AG04450 (cell line): Measurements from ENCODE around the gene AP1M2. TPM values are rescaled to one million over a fixed set of nuclear protein-coding genes. Genes with fewer than 3 reads are reported as not detected.

Experiments used
- CTCF ChIA-PET: fragments of 300-600, 350-600 bp; formaldehyde crosslinking; extraction: SDS; loops from one replicate; lab custom pipeline; 2022; ENCODE audit warnings: antibody characterized with exemption, inconsistent platforms; lab: Charles Lee
- POLR2A ChIA-PET: fragments of 350-600 bp; formaldehyde crosslinking; extraction: SDS; loops from one replicate; lab custom pipeline; 2021; ENCODE audit warnings: antibody characterized with exemption, inconsistent platforms; lab: Yijun Ruan, JAX
- DNase-seq: peaks from one replicate; pipeline ENCODE4 v3.0.0-alpha.2; 2011; ENCODE audit warnings: low read depth, low spot score
- H3K27ac ChIP-seq: one replicate; pipeline ENCODE4 v1.5.1; 2012; ENCODE audit warnings: low read depth, low read length, control low read depth
- H3K27me3 ChIP-seq: one replicate; pipeline ENCODE4 v1.6.0; 2012; ENCODE audit warnings: low read length; ENCODE audit not compliant: control insufficient read depth, insufficient read depth
- H3K4me3 ChIP-seq: 2 replicates; pipeline ENCODE4 v1.5.1; 2011; ENCODE audit warnings: mild to moderate bottlenecking, low read depth, low read length, control low read depth
- H3K9me3 ChIP-seq: 2 replicates; pipeline ENCODE4 v1.5.1; 2012; ENCODE audit warnings: low read length; ENCODE audit not compliant: control insufficient read depth, insufficient read depth
- CTCF ChIP-seq: IDR thresholded peaks from 2 replicates; pipeline ENCODE4 v1.5.1; 2011; ENCODE audit warnings: low read depth, low read length, control low read depth, inconsistent platforms
- polyA plus RNA-seq: library from polyadenylated mRNA; depleted of rRNA; stranded (reverse); fragments of >200 nt; gene quantifications from 2 replicates; pipeline ENCODE4 v1.2.3, GENCODE V29; 2011

Gene AP1M2
- polyA plus RNA-seq, 1 experiment: 0.17 TPM

GRCh38 chr19:10612499-10613119, 25.5 kb upstream of the AP1M2 start:
- H3K27me3 ChIP-seq: no peaks in the 10 kb centered on the region

GRCh38 chr19:10611907-10612306, 24.8 kb upstream of the AP1M2 start:
- no peak for TF ChIP-seq CTCF
- Histone ChIP-seq H3K9me3 (no peaks in the 10 kb centered on the region), H3K4me3 (no peak overlapping the region), H3K27ac (no peak overlapping the region), H3K27me3 (no peaks in the 10 kb centered on the region)
- ChIA-PET CTCF (interaction anchor here (0.9 to 1.9 kb wide), 4 partner anchors 30 to 259 kb away, joined by 3 to 7 read pairs (median 3); partner anchors contain the start of gene CARM1), POLR2A (interaction anchor here (0.5 to 0.7 kb wide), 2 partner anchors 36 to 83 kb away, joined by 3 read pairs; no protein-coding TSS in a partner anchor)
- no peak for DNase-seq

More at GRCh38 chr19:10612499-10613119, 25.5 kb upstream of the AP1M2 start:
- ChIA-PET POLR2A (interaction anchor here (0.7 kb wide), 2 partner anchors 32 to 870 kb away, joined by 3 to 11 read pairs; no protein-coding TSS in a partner anchor), CTCF (interaction anchor here (1.1 to 1.9 kb wide), 2 partner anchors 31 to 32 kb away, joined by 3 to 7 read pairs; no protein-coding TSS in a partner anchor)
- Histone ChIP-seq H3K27ac (no peak overlapping the region), H3K4me3 (no peak overlapping the region), H3K9me3 (no peaks in the 10 kb centered on the region)
- no peak for DNase-seq
- TF ChIP-seq CTCF: no peak

GRCh38 chr19:10604460-10604980, 17.4 kb upstream of the AP1M2 start:
- no peak overlapping the region for H3K27ac ChIP-seq
- ChIA-PET CTCF (interaction anchor here (1.1 to 1.7 kb wide), 3 partner anchors 22 to 40 kb away, joined by 3 to 5 read pairs (median 5); no protein-coding TSS in a partner anchor), POLR2A (no interaction called here)
- no peak for TF ChIP-seq CTCF
- H3K27me3 ChIP-seq: peaks cover 5% of the 10 kb centered on the region
- H3K9me3 ChIP-seq: no peaks in the 10 kb centered on the region; the same call in 1 of the 2 replicates
- no peak for DNase-seq
- H3K4me3 ChIP-seq: 0 out of 2 replicates have a peak overlapping the region, but pooled peaks have one; percentile 2

GRCh38 chr19:10603873-10604459, 16.9 kb upstream of the AP1M2 start:
- no peak overlapping the region for H3K27ac ChIP-seq
- POLR2A ChIA-PET: no interaction called here
- DNase-seq: no peak

More at GRCh38 chr19:10603873-10604459, 16.9 kb upstream of the AP1M2 start:
- CTCF ChIA-PET: interaction anchor here (1.1 to 1.7 kb wide), 3 partner anchors 21 to 41 kb away, joined by 3 to 5 read pairs (median 5); no protein-coding TSS in a partner anchor
- Histone ChIP-seq H3K4me3 (peak overlapping the region; percentile 92), H3K9me3 (no peaks in the 10 kb centered on the region; the same call in 1 of the 2 replicates), H3K27me3 (peaks cover 6% of the 10 kb centered on the region)
- TF ChIP-seq CTCF: no peak
